CD4-positive, alpha-beta memory T cell (primary cell): ENCODE results near the gene ARSD. TPM values are rescaled to one million over a fixed set of nuclear protein-coding genes. Genes with fewer than 3 reads are reported as not detected.
A peak's percentile ranks its signal among the peaks of the same experiment; 100 is the strongest.

Experiments used
- CTCF ChIA-PET: fragments of 350-600 bp; sonication (Branson Sonifier 250); formaldehyde crosslinking; loops from one replicate; lab custom pipeline; 2021; ENCODE audit warnings: inconsistent platforms; ENCODE audit not compliant: partially characterized antibody; lab: Charles Lee
- POLR2A ChIA-PET: fragments of 350-600 bp; sonication (Branson Sonifier 250); formaldehyde crosslinking; loops from one replicate; lab custom pipeline; 2021; ENCODE audit not compliant: partially characterized antibody; lab: Charles Lee
- DNase-seq, 5 donors: peaks; one replicate each; pipeline versions ENCODE4 v3.0.0 to v3.0.0-alpha.2; 2020 to 2022; ENCODE audit warnings: mixed read lengths in 1 of 5
- H3K27ac ChIP-seq: one replicate; pipeline ENCODE4 v1.7.0; 2013; ENCODE audit warnings: low read depth, low read length
- H3K27me3 ChIP-seq: 2 replicates; pipeline ENCODE4 v1.7.0; 2013; ENCODE audit warnings: mild to moderate bottlenecking, low read length, moderate library complexity; ENCODE audit not compliant: insufficient read depth
- H3K36me3 ChIP-seq: 2 replicates; pipeline ENCODE4 v1.7.0; 2013; ENCODE audit warnings: mild to moderate bottlenecking, low read length, moderate library complexity; ENCODE audit not compliant: insufficient read depth
- H3K4me1 ChIP-seq: 2 replicates; pipeline ENCODE4 v1.7.0; 2013; ENCODE audit warnings: mild to moderate bottlenecking, low read length, moderate library complexity; ENCODE audit not compliant: insufficient read depth
- H3K4me3 ChIP-seq, 2 donors: one replicate each; pipeline ENCODE4 v1.7.0; 2013; ENCODE audit warnings: low read length in 2 of 2, mild to moderate bottlenecking in 1 of 2
- H3K9me3 ChIP-seq, 2 donors: one replicate each; pipeline ENCODE4 v1.7.0; 2013; ENCODE audit warnings: low read length in 2 of 2, control low read depth in 1 of 2; ENCODE audit not compliant: control insufficient read depth in 1 of 2
- H3K27ac Mint-ChIP-seq, 7 donors: one replicate each; pipeline ENCODE4 v1.8.0; 2020 to 2021; ENCODE audit warnings: mixed read lengths in 7 of 7, mild to moderate bottlenecking in 6 of 7, inconsistent platforms in 3 of 7, moderate library complexity in 3 of 7
- H3K27me3 Mint-ChIP-seq, 2 donors: one replicate each; pipeline ENCODE4 v1.8.0; 2020 to 2021; ENCODE audit warnings: mixed read lengths in 2 of 2
- H3K36me3 Mint-ChIP-seq, 2 donors: one replicate each; pipeline ENCODE4 v1.8.0; 2020 to 2021; ENCODE audit warnings: mixed read lengths in 2 of 2, inconsistent platforms in 1 of 2, mild to moderate bottlenecking in 1 of 2
- H3K4me1 Mint-ChIP-seq, 4 donors: one replicate each; pipeline ENCODE4 v1.8.0; 2020 to 2021; ENCODE audit warnings: mixed read lengths in 4 of 4, mild to moderate bottlenecking in 1 of 4
- H3K4me3 Mint-ChIP-seq, 8 donors: one replicate each; pipeline ENCODE4 v1.8.0; 2020 to 2021; ENCODE audit warnings: mixed read lengths in 8 of 8, mild to moderate bottlenecking in 7 of 8, moderate library complexity in 6 of 8, inconsistent platforms in 3 of 8
- H3K9me3 Mint-ChIP-seq, 8 donors: one replicate each; pipeline ENCODE4 v1.8.0; 2020 to 2021; ENCODE audit warnings: mixed read lengths in 8 of 8, mild to moderate bottlenecking in 5 of 8, inconsistent platforms in 3 of 8, moderate library complexity in 1 of 8
- intact Hi-C: fragments of 100-400 bp; cut with micrococcal nuclease; formaldehyde crosslinking; loops from one replicate; pipeline ENCODE4 v1.15.1; 2023
- polyA plus RNA-seq, 2 donors: library from polyadenylated mRNA; unstranded; fragments of 300-500 nt; fragmentation: Illumina TruSeq; gene quantifications; one replicate each; pipeline ENCODE4 v1.2.3, GENCODE V29; 2021
- total RNA-seq, 2 experiments: library from RNA; stranded (reverse); gene quantifications; one replicate each; pipeline ENCODE4 v1.2.3, GENCODE V29; 2021

ARSD gene
- total and polyA plus RNA-seq, 4 experiments from 2014 or later = 0.97 to 3.2 (median 2.3) TPM

- Mint-ChIP-seq H3K4me3 (no peak overlapping the region), H3K27ac (no peak overlapping the region), H3K36me3 (no peaks in the 10 kb centered on the region), H3K27me3 (peaks cover 0 to 4% of the 10 kb centered on the region in 2 donors), H3K9me3 (peaks cover 0 to 3% (median 0%) of the 10 kb centered on the region in 8 donors), H3K4me1 (no peaks in the 10 kb centered on the region)
- ChIA-PET POLR2A (no interaction called here), CTCF (no interaction called here)
- no peak for DNase-seq
- Histone ChIP-seq H3K27me3 (no peaks in the 10 kb centered on the region), H3K4me3 (no peak overlapping the region), H3K36me3 (no peaks in the 10 kb centered on the region), H3K9me3 (no peaks in the 10 kb centered on the region), H3K27ac (no peak overlapping the region), H3K4me1 (no peaks in the 10 kb centered on the region)
- intact Hi-C loops = no loop called here
These were observed 65.5 kb downstream of the ARSD start for GRCh38 chrX:2863646-2864045.

DNA sequence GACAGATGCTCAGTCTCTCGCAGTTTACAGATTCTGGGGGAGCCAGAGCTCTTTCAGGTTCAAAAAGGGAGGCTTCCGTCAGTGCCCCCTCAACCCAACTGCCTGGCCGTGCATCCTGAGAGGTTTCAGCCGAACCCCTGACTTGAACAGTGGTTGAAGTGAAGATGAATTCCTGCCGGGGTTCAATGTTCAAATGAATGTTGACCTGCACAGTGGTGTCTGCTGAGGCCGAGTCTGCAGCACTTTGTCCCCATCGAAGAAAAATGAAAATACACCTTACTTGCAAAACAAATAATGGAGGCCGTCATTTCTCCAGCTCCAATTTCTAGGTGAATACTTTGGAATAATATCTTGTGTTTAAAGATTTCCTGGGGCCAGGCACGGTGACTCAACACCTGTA is 66.7 kb downstream of the ARSD start:
- H3K4me3 Mint-ChIP-seq = peak overlapping the region in 1 of 8 donors; percentile 26
- intact Hi-C loops = no loop called here
- H3K9me3 Mint-ChIP-seq = peaks cover 0 to 3% (median 0%) of the 10 kb centered on the region in 8 donors
- no peaks in the 10 kb centered on the region for H3K4me1 Mint-ChIP-seq
- no peaks in the 10 kb centered on the region for H3K27me3 ChIP-seq
- H3K27ac Mint-ChIP-seq = no peak overlapping the region
- H3K27me3 Mint-ChIP-seq = peaks cover 0 to 4% of the 10 kb centered on the region in 2 donors
- no peak overlapping the region for H3K27ac ChIP-seq
- CTCF ChIA-PET = no interaction called here
- POLR2A ChIA-PET = no interaction called here
- no peak for DNase-seq
- H3K36me3 Mint-ChIP-seq = no peaks in the 10 kb centered on the region
- no peaks in the 10 kb centered on the region for H3K36me3 ChIP-seq
- H3K4me1 ChIP-seq = no peaks in the 10 kb centered on the region
- H3K9me3 ChIP-seq = no peaks in the 10 kb centered on the region
- H3K4me3 ChIP-seq = no peak overlapping the region

DNA sequence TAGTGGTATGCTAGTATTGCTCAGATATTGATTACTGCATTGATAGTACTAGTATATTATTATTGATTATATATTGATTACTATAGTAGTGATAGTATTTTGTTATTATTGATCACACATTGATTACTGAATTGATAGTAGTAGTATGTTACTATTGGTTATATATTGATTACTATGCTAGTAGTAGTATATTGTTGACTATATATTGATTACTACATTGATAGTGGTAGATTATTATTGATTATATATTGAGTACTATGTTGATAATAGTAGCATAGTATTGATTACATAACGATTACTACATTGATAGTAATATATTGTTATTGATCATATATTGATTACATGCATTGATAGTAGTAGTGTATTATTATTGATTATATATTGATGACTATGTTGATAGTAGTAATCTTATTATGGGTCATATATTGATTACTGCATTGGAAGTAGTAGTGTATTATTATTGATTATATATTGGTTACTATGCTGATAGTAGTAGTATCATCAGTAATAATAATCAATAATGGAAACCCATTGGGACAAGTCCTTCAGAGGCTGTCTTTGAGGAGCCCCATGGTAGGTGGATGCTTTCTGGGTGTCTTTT is 69.8 kb downstream of the ARSD start:
- no peaks in the 10 kb centered on the region for H3K27me3 ChIP-seq
- H3K36me3 Mint-ChIP-seq = no peaks in the 10 kb centered on the region
- H3K4me1 Mint-ChIP-seq = no peaks in the 10 kb centered on the region
- no peaks in the 10 kb centered on the region for H3K36me3 ChIP-seq
- no peak overlapping the region for H3K4me3 ChIP-seq
- ChIA-PET CTCF (no interaction called here), POLR2A (no interaction called here)
- no peak overlapping the region for H3K4me3 Mint-ChIP-seq
- intact Hi-C loops = no loop called here
- H3K9me3 ChIP-seq = no peaks in the 10 kb centered on the region
- H3K27ac Mint-ChIP-seq = no peak overlapping the region
- H3K27me3 Mint-ChIP-seq = peaks cover 0 to 4% of the 10 kb centered on the region in 2 donors
- no peak for DNase-seq
- peaks cover 0 to 3% (median 0%) of the 10 kb centered on the region in 8 donors for H3K9me3 Mint-ChIP-seq
- no peak overlapping the region for H3K27ac ChIP-seq
- H3K4me1 ChIP-seq = no peaks in the 10 kb centered on the region

GRCh38 chrX:2857566-2857965 is 71.6 kb downstream of the ARSD start:
- Mint-ChIP-seq H3K9me3 (peaks cover 0 to 7% (median 0%) of the 10 kb centered on the region in 8 donors), H3K4me3 (no peak overlapping the region), H3K4me1 (no peaks in the 10 kb centered on the region), H3K27me3 (peaks cover 0 to 2% of the 10 kb centered on the region in 2 donors), H3K36me3 (no peaks in the 10 kb centered on the region), H3K27ac (no peak overlapping the region)
- no peaks in the 10 kb centered on the region for H3K9me3 ChIP-seq
- H3K36me3 ChIP-seq = no peaks in the 10 kb centered on the region
- no peaks in the 10 kb centered on the region for H3K27me3 ChIP-seq
- intact Hi-C loops = no loop called here
- no peak overlapping the region for H3K27ac ChIP-seq
- ChIA-PET POLR2A (no interaction called here), CTCF (no interaction called here)
- DNase-seq = no peak
- no peak overlapping the region for H3K4me3 ChIP-seq
- no peaks in the 10 kb centered on the region for H3K4me1 ChIP-seq

DNA sequence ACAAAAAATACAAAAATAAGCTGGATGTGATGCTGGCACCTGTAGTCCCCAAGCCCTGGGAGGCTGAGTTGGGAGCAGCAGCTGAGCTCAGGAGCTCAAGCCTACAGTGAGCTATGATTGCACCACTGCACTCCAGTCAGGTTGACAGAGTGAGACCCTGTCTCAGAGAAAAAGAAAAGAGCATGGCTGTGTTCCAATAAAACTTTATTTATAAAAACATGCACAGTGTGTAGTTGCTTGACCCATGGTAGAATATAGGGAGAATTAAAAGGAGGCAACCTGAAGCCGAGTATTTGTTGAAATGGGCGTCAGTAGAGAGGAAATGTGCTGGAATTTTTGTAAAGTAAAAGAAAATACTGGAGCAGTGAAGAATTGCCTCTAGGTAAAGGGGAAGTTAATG is 73.4 kb downstream of the ARSD start:
- Mint-ChIP-seq H3K4me1 (no peaks in the 10 kb centered on the region), H3K36me3 (no peaks in the 10 kb centered on the region), H3K4me3 (no peak overlapping the region), H3K27ac (no peak overlapping the region), H3K27me3 (no peaks in the 10 kb centered on the region), H3K9me3 (peaks cover 0 to 7% (median 0%) of the 10 kb centered on the region in 8 donors)
- no peak for DNase-seq
- intact Hi-C loops = no loop called here
- Histone ChIP-seq H3K9me3 (no peaks in the 10 kb centered on the region), H3K27me3 (no peaks in the 10 kb centered on the region), H3K4me1 (no peaks in the 10 kb centered on the region), H3K36me3 (no peaks in the 10 kb centered on the region), H3K27ac (no peak overlapping the region), H3K4me3 (no peak overlapping the region)
- CTCF ChIA-PET = no interaction called here
- POLR2A ChIA-PET = no interaction called here

DNA sequence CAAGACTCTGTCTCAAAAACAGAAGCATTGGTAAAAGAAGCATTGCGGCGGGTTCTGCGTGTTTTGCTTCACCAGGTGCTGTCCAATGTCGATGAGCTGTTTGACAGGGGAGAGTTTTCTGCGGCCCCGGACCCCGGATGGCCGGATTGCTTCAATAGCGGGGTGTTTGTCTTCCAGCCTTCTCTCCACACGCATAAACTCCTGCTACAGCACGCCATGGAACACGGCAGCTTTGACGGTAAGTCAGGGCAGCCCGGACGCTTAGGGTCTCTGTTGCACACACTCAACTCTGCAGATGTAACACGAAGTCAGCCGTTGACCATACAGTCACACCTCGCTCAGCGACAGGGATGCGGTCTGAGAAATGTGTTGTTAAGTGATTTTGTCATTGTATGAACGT is 74.2 kb downstream of the ARSD start:
- Histone ChIP-seq H3K9me3 (no peaks in the 10 kb centered on the region), H3K36me3 (no peaks in the 10 kb centered on the region), H3K4me3 (no peak overlapping the region), H3K4me1 (no peaks in the 10 kb centered on the region), H3K27me3 (no peaks in the 10 kb centered on the region), H3K27ac (no peak overlapping the region)
- H3K27ac Mint-ChIP-seq = no peak overlapping the region
- DNase-seq = no peak
- intact Hi-C loops = no loop called here
- H3K27me3 Mint-ChIP-seq = no peaks in the 10 kb centered on the region
- ChIA-PET POLR2A (no interaction called here), CTCF (no interaction called here)
- H3K36me3 Mint-ChIP-seq = no peaks in the 10 kb centered on the region
- H3K4me1 Mint-ChIP-seq = no peaks in the 10 kb centered on the region
- H3K9me3 Mint-ChIP-seq = peaks cover 0 to 7% (median 0%) of the 10 kb centered on the region in 8 donors
- H3K4me3 Mint-ChIP-seq = no peak overlapping the region
